ENCODE data around the gene KRTAP29-1.

KRTAP29-1 gene

DNA sequence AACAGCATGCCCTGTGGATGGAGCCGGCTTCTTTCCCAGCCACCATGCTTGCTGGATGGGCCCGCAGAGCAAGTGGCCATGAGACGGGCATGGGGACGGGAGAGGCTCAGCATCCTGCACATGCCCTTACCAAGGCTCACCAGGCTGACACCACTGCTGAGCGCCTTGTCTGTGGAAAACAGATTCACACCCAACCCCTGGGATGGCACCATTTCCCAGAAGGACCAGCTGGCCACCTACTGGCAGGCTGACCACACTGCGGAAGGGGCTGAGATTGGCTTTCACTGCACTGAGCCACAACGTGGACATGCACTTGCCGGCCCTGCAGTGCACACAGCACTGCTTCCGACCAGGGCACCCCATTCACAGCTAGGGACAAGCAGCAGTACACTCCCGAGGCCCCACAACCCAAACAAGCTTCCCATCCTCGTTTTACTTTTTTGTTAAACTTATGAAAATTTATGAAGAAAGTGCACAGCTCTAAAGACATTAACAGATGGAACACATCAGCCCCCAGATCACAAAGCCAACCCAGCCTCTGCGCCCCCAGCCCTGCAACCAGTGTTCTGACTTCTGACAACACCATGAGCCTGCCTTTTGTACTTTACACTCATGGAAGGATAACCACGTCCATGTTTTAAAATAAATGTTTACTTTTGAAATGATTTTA lies 26.8 kb upstream of the KRTAP29-1 start:
- TF ChIP-seq FOXP2 (optimal IDR thresholded peaks at IDR 0.05; ENCODE audit: borderline replicate concordance, extremely low read depth, extremely low read length, insufficient read depth), result no peak
- TF ChIP-seq TAF1 (IDR thresholded peaks at IDR 0.05; ENCODE audit: borderline replicate concordance, insufficient read depth, low read length), result no peak
- TF ChIP-seq REST (IDR thresholded peaks at IDR 0.05; ENCODE audit: insufficient read depth in 1 of 2, low read depth in 2 of 2, low read length in 2 of 2), result no peak

GRCh38 chr17:41328207-41328606 lies 25.6 kb upstream of the KRTAP29-1 start:
- no peak for TF ChIP-seq TAF1 (IDR thresholded peaks at IDR 0.05; ENCODE audit: borderline replicate concordance, insufficient read depth, low read length)
- no peak for TF ChIP-seq FOXP2 (optimal IDR thresholded peaks at IDR 0.05; ENCODE audit: borderline replicate concordance, extremely low read depth, extremely low read length, insufficient read depth)
- TF ChIP-seq REST (IDR thresholded peaks at IDR 0.05; ENCODE audit: insufficient read depth in 1 of 2, low read depth in 2 of 2, low read length in 2 of 2), result no peak
- no peak for TF ChIP-seq SIN3A (IDR thresholded peaks at IDR 0.05; ENCODE audit: borderline replicate concordance, insufficient read depth, low read length)
- no peak for TF ChIP-seq POLR2AphosphoS5 (IDR thresholded peaks at IDR 0.05; ENCODE audit: low read depth, low read length)

GRCh38 chr17:41327411-41328120 lies 24.9 kb upstream of the KRTAP29-1 start:
- no peak for TF ChIP-seq FOXP2 (optimal IDR thresholded peaks at IDR 0.05; ENCODE audit: borderline replicate concordance, extremely low read depth, extremely low read length, insufficient read depth)
- no peak for TF ChIP-seq REST (IDR thresholded peaks at IDR 0.05; ENCODE audit: insufficient read depth in 1 of 2, low read depth in 2 of 2, low read length in 2 of 2)
- no peak for TF ChIP-seq POLR2AphosphoS5 (IDR thresholded peaks at IDR 0.05; ENCODE audit: low read depth, low read length)
- no peak for TF ChIP-seq TAF1 (IDR thresholded peaks at IDR 0.05; ENCODE audit: borderline replicate concordance, insufficient read depth, low read length)
- no peak for TF ChIP-seq SIN3A (IDR thresholded peaks at IDR 0.05; ENCODE audit: borderline replicate concordance, insufficient read depth, low read length)

GRCh38 chr17:41326173-41327145 lies 23.8 kb upstream of the KRTAP29-1 start:
- TF ChIP-seq POLR2AphosphoS5 (IDR thresholded peaks at IDR 0.05; ENCODE audit: low read depth, low read length) (no peak), SIN3A (IDR thresholded peaks at IDR 0.05; ENCODE audit: borderline replicate concordance, insufficient read depth, low read length) (no peak), TAF1 (IDR thresholded peaks at IDR 0.05; ENCODE audit: borderline replicate concordance, insufficient read depth, low read length) (no peak), FOXP2 (optimal IDR thresholded peaks at IDR 0.05; ENCODE audit: borderline replicate concordance, extremely low read depth, extremely low read length, insufficient read depth) (no peak), REST (IDR thresholded peaks at IDR 0.05; ENCODE audit: insufficient read depth in 1 of 2, low read depth in 2 of 2, low read length in 2 of 2) (no peak)
